ENCODE data around the gene EIF4G3. TPM values are rescaled to one million over a fixed set of nuclear protein-coding genes. Genes with fewer than 3 reads are reported as not detected.

EIF4G3 gene
- total and polyA plus RNA-seq, 9 of the 15 experiments (the other 6 are each of a cell fraction or from before 2014, with no cell fraction given) = 6.7 to 40.5 (median 32.1) TPM

- no peak for TF ChIP-seq ELK3 (CRISPR knock-in tag; IDR thresholded peaks at IDR 0.05)
- TF ChIP-seq ZBTB8A (IDR thresholded peaks at IDR 0.05; ENCODE audit: partially characterized antibody) = no peak
- peak; percentile 38; the same call in 1 of the 2 replicates for TF ChIP-seq BACH1 (tag; IDR thresholded peaks at IDR 0.05)
- peak in 1 of 2 experiments; percentile 54; a peak in 1 of 4 replicates for TF ChIP-seq BCLAF1 (IDR thresholded peaks at IDR 0.05; ENCODE audit: borderline replicate concordance in 1 of 2, control insufficient read depth in 1 of 2, low read depth in 2 of 2, low read length in 1 of 2)
- TF ChIP-seq SMAD4 (CRISPR knock-in tag; conservative IDR thresholded peaks at IDR 0.05) = peak; percentile 71
- no peak for TF ChIP-seq FOXP1 (CRISPR knock-in tag; IDR thresholded peaks at IDR 0.05)
- TF ChIP-seq TAL1 (IDR thresholded peaks at IDR 0.05) = no peak
- TF ChIP-seq CHD2 (IDR thresholded peaks at IDR 0.05; ENCODE audit: low read depth, low read length) = no peak
- TF ChIP-seq BHLHE40 (IDR thresholded peaks at IDR 0.05; ENCODE audit: low read length) = no peak
- no peak for TF ChIP-seq RCOR1 (IDR thresholded peaks at IDR 0.05; ENCODE audit: borderline replicate concordance in 1 of 2, low read depth in 2 of 2, low read length in 2 of 2)
- peak in 1 of 2 experiments; percentile 46 for TF ChIP-seq AFF1 (IDR thresholded peaks at IDR 0.05; ENCODE audit: low read depth in 1 of 2, partially characterized antibody in 2 of 2)
- TF ChIP-seq SUPT5H (IDR thresholded peaks at IDR 0.05) = peak; percentile 77
- 0 out of 2 replicates have a peak, but pooled peaks have one; percentile 9 for TF ChIP-seq GTF2E2 (tag; IDR thresholded peaks at IDR 0.05)
- peak; percentile 74 for TF ChIP-seq CTBP1 (IDR thresholded peaks at IDR 0.05; ENCODE audit: borderline replicate concordance)
- TF ChIP-seq KAT8 (IDR thresholded peaks at IDR 0.05; ENCODE audit: low read depth) = no peak
Observed at GRCh38 chr1:20787029-20787839, 389.5 kb downstream of the EIF4G3 start, which contains the start of gene HP1BP3 (continued).

Measured in K562 (cell line).